NOMO-1 treated with dmso at 0.1 percent for 144 hours (cell line): ENCODE data around the gene TNF.

Source experiments
- DNase-seq: peaks from one replicate; lab custom pipeline; 2025; ENCODE audit not compliant: unreplicated experiment; lab: John Stamatoyannopoulos, UW

Gene TNF

GRCh38 chr6:31543639-31544038 is 31.7 kb upstream of the TNF start:
- no peak for DNase-seq

GRCh38 chr6:31544676-31545075 is 30.7 kb upstream of the TNF start:
- no peak for DNase-seq

DNA sequence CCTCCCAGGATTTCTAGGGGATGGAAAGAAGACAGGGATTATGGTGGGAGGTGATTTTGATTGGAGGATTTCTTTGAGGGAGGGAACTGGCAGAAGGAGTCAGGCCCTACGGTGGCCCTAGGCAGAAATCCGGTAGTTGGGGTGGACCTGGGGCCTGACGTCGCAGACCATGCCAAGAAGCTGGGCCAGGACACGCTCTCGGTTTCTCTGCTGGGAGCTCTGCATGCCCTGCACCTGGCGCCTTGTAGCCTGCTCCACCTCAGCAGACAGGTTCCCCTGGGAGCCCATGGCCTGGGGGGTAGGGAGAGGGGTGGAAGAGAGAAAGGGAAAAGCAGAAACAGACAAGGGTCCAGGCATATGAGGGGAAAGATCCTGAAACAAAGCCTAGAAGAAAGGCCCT is 30.1 kb upstream of the TNF start:
- no peak for DNase-seq

DNA sequence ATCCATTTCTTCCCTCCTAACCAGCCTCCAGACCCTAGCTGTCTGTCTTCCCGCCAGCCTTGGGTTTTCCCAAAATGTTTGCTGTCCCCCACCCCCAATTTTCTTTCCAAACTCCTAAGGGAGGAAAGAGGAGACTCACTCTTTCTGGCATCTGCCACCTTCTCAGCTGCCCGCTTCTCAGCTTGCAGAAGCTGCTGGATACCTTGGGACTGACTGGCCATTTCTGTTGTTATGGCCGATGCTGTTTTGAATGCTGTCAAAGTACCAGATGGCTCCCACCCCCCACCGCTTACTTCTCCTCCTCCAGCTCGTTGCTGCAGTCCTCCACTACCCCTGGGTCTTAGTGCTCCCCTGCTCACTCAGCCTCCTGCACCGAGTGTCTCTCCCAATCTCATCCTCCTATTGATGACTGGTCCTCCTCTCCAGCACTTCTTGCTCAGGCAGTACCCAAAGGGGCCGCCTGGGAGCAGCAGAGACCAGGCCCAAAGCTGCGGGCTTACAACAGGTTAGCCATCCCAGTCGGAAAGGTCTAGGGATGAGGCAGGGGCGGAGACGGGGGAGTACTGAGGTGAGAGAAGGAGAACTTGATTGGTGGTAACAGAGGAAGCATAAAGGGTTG is 28.9 kb upstream of the TNF start, which contains the start of gene ATP6V1G2:
ATP6V1G2 (minus strand) TSS at position 270 of the 619 bp plus-strand sequence; CDS start at position 221, 49 bp downstream.
- peak; percentile 71 for DNase-seq

GRCh38 chr6:31546958-31547726 is 28.2 kb upstream of the TNF start, which contains the start of gene NFKBIL1:
Gene NFKBIL1 (plus strand): TSS chr6:31547608. CDS start chr6:31547695, 87 bp downstream.
- DNase-seq: peak; percentile 98

GRCh38 chr6:31547727-31548543 is 27.4 kb upstream of the TNF start:
- no peak for DNase-seq

- no peak for DNase-seq
Measured at GRCh38 chr6:31548544-31548873, 26.9 kb upstream of the TNF start.

GRCh38 chr6:31551371-31551770 is 24.0 kb upstream of the TNF start:
- DNase-seq: peak; percentile 81

- no peak for DNase-seq
Measured at GRCh38 chr6:31556307-31556706, 19.1 kb upstream of the TNF start.

GRCh38 chr6:31557443-31558317 is 17.7 kb upstream of the TNF start:
- DNase-seq: no peak

GRCh38 chr6:31558318-31558625 is 17.1 kb upstream of the TNF start:
- no peak for DNase-seq

- DNase-seq: peak; percentile 99
Measured at GRCh38 chr6:31558631-31559500, 16.5 kb upstream of the TNF start.

DNA sequence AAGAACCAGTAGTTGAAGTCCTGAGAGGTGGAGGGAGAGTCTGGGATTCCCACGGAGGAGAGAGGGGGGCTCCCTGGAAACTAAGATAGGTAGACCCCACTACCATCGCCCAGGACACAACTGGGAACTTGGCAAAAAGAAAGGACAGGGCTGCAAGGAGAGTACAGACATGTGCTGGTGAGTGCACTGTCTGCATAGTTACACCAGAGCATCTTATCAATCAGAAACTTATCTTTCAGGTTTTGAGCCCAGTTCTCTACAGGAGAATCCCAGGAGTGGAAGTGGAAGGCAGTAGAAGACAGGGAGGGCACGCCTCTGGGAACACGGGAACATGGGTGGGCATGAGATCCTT is 15.8 kb upstream of the TNF start:
- no peak for DNase-seq

- peak; percentile 95 for DNase-seq
Measured at GRCh38 chr6:31559958-31560696, 15.2 kb upstream of the TNF start.

GRCh38 chr6:31560697-31561058 is 14.7 kb upstream of the TNF start:
- no peak for DNase-seq

DNA sequence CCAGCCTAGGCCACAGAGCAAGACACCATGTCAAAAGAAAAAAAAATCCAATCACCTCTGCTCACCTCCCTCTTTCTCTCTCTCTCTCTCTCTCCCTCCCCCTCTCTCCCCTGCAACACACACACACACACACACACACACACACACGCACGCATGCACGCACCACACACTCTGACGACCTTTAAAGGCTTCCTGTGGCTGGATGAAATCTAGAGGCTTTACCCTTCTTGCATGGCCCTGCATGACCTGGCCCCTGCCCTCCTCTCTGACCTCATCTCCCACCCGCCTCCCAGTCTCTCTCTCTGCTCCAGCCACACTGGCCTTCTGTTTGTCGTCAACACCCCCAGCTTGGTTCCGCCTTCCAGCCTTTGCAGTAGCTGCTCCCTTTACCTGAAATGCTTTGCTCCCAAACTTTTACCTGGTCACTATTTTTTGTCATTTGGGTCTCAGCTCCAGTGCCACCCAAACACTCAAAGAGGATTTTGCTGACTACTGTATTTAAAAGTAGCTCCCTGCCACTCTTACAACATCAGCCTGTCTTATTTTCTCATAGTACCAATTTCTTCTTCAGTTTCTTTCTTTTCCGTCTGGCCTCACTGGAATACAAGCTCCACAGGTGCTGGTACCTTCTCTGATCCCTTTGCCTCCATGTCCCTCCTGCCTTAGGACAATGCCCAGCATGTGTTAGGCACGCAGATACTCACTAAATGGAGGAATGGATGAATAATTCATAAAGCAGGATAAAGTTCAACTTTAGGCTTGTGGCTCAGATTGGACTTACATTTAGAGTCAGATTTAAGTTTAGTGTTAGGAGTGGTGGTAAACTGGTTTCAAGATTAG is 7.6 kb upstream of the TNF start:
- DNase-seq: no peak

GRCh38 chr6:31568537-31568961 is 6.8 kb upstream of the TNF start:
- peak; percentile 62 for DNase-seq

GRCh38 chr6:31569861-31570536 is 5.4 kb upstream of the TNF start:
- DNase-seq: no peak
